NB4 (cell line): ENCODE results near the gene N4BP2.
"Not testable (repeated sequence)": the region's sequence is repeated elsewhere in the genome, so short reads cannot be mapped to it uniquely, and the experiment has no call there.

Experiments
- POLR2A ChIP-seq: IDR thresholded peaks from 2 replicates; pipeline ENCODE4 v1.6.1; 2011; ENCODE audit warnings: mild to moderate bottlenecking; ENCODE audit not compliant: insufficient read length; ENCODE audit errors: extremely low read depth
- TF ChIP-seq, protein P1 (sequence below): IDR thresholded peaks from one replicate; pipeline ENCODE4 v1.5.1; 2012; ENCODE audit warnings: low read depth, low read length
- TF ChIP-seq, protein P2 (sequence below): IDR thresholded peaks from 2 replicates; pipeline ENCODE4 v1.6.1; 2011; ENCODE audit warnings: low read depth, low read length

DNA sequence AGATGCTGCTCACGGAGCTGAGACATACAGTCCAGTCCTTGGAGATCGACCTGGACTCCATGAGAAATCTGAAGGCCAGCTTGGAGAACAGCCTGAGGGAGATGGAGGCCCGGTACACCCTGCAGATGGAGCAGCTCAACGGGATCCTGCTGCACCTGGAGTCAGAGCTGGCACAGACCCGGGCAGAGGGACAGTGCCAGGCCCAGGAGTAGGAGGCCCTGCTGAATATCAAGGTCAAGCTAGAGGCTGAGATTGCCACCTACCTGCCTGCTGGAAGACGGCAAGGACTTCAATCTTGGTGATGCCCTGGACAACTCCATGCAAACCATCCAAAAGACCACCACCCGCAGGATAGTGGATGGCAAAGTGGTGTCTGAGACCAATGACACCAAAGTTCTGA, 35.5 kb upstream of the N4BP2 start:
- TF ChIP-seq, protein P1, sequence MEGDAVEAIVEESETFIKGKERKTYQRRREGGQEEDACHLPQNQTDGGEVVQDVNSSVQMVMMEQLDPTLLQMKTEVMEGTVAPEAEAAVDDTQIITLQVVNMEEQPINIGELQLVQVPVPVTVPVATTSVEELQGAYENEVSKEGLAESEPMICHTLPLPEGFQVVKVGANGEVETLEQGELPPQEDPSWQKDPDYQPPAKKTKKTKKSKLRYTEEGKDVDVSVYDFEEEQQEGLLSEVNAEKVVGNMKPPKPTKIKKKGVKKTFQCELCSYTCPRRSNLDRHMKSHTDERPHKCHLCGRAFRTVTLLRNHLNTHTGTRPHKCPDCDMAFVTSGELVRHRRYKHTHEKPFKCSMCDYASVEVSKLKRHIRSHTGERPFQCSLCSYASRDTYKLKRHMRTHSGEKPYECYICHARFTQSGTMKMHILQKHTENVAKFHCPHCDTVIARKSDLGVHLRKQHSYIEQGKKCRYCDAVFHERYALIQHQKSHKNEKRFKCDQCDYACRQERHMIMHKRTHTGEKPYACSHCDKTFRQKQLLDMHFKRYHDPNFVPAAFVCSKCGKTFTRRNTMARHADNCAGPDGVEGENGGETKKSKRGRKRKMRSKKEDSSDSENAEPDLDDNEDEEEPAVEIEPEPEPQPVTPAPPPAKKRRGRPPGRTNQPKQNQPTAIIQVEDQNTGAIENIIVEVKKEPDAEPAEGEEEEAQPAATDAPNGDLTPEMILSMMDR, result not testable (repeated sequence)
- not testable (repeated sequence) for TF ChIP-seq POLR2A
- TF ChIP-seq, protein P2, sequence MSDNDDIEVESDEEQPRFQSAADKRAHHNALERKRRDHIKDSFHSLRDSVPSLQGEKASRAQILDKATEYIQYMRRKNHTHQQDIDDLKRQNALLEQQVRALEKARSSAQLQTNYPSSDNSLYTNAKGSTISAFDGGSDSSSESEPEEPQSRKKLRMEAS, result not testable (repeated sequence)
